WI38 (cell line): Measurements from ENCODE around the gene SPATS2L.

Source experiments
- H3K4me3 ChIP-seq: 2 replicates; pipeline ENCODE4 v1.5.1; 2011; ENCODE audit warnings: low read depth, mild to moderate bottlenecking, control low read depth, low read length
- CTCF ChIP-seq: IDR thresholded peaks from 2 replicates; pipeline ENCODE4 v1.5.1; 2012; ENCODE audit warnings: low read depth, mild to moderate bottlenecking, control low read depth, low read length

Gene SPATS2L

DNA sequence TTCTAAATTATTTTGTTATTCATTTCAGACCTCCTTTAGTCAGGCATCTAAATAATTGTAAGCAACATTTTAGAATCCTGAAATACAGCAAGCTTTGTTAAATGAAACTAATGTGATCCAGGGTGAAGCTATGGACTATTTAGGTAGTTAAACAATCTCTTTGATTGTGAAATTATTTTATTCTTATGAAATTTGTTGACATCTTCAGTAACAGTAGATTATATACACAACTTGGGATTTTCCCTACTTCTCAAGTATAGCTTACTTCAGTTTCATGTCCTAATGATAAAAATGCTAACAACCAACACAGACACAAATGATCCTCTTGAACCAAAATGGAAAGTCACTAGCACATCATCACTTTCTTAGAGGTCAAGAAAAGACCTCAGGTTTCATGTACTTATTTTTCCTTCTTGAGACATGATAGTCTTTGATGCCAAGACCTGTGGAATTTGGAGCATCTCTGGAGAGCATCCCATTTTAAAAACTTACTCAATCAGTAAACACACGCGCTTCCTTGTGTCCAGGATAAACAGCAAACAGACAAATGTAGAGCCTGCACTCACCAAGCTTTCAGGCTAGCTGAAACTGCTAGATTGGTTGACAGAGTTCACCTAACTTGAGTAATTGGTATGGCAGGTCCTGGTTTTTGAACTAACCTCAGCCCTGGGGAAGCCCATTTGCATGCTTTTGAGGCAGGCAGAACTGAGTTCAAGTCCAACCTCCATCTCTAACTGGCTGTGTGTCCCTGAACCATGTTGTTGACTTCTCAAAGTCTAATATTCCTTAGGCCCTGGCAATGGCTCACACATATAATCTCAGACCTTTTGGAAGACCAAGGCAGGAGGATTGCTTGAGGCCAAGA is 155.6 kb downstream of the SPATS2L start:
- H3K4me3 ChIP-seq: no peak overlapping the region
- TF ChIP-seq CTCF: no peak

- H3K4me3 ChIP-seq: no peak overlapping the region
- TF ChIP-seq CTCF: no peak
Observed at GRCh38 chr2:200463452-200463851, 157.0 kb downstream of the SPATS2L start.

- H3K4me3 ChIP-seq: no peak overlapping the region
- no peak for TF ChIP-seq CTCF
Observed at GRCh38 chr2:200466425-200467418, 160.2 kb downstream of the SPATS2L start.

GRCh38 chr2:200467806-200468681 is 161.6 kb downstream of the SPATS2L start:
- no peak for TF ChIP-seq CTCF
- H3K4me3 ChIP-seq: no peak overlapping the region

DNA sequence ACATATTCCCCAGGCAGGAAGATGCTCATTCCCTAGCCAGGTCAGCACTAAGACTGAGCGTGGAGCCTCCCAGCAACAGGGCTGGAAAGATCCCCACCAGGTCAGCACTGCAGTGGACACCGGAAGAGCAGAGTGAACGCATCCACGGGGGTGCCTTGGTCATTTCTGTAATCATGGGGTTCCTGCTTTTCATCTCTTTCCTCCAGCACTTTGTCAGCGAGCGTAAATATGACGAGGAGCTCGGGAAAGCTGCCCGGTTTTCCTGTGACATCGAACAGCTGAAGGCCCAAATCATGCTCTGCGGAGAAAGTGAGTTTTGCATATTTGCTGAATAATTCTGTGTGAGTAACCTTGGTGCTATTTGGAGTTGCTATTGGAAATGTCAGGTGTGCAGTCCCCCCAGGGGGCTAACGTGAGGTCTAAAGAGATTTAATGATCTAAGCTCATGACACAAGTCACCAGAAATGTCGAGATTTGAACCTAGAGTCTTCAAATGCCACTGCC is 163.3 kb downstream of the SPATS2L start:
- H3K4me3 ChIP-seq: no peak overlapping the region
- TF ChIP-seq CTCF: no peak

GRCh38 chr2:200470230-200470629 is 163.7 kb downstream of the SPATS2L start:
- no peak for TF ChIP-seq CTCF
- no peak overlapping the region for H3K4me3 ChIP-seq
